ENCODE measurements around the gene CGRRF1. TPM values are rescaled to one million over a fixed set of nuclear protein-coding genes. Genes with fewer than 3 reads are reported as not detected.

CGRRF1 gene
- total and polyA plus RNA-seq, 9 of the 15 experiments (the other 6 are each of a cell fraction or from before 2014, with no cell fraction given): 2.8 to 15.8 (median 4.6) TPM

- TF ChIP-seq ZNF318 (IDR thresholded peaks at IDR 0.05; ENCODE audit: borderline replicate concordance in 1 of 2, low read depth in 1 of 2) (no peak), PRDM10 (IDR thresholded peaks at IDR 0.05; ENCODE audit: partially characterized antibody) (no peak), ZNF316 (IDR thresholded peaks at IDR 0.05) (peak; percentile 72), FIP1L1 (IDR thresholded peaks at IDR 0.05; ENCODE audit: low read depth, low read length, poor library complexity, severe bottlenecking) (no peak), JUND (IDR thresholded peaks at IDR 0.05; ENCODE audit: borderline replicate concordance, low read depth, low read length) (0 out of 2 replicates have a peak, but pooled peaks have one; percentile 17), JUND (tag; IDR thresholded peaks at IDR 0.05; ENCODE audit: borderline replicate concordance, low read depth, low read length) (no peak; the same call in 2 of the 3 replicates), ZBTB5 (IDR thresholded peaks at IDR 0.05) (no peak), RBM25 (IDR thresholded peaks at IDR 0.05; ENCODE audit: low read depth, low read length, severe bottlenecking) (no peak), CBX8 (IDR thresholded peaks at IDR 0.05; ENCODE audit: borderline replicate concordance, extremely low read depth, low read depth, low read length, poor library complexity, severe bottlenecking) (no peak), ZNF121 (CRISPR knock-in tag; conservative IDR thresholded peaks at IDR 0.05) (no peak), ZSCAN32 (CRISPR knock-in tag; IDR thresholded peaks at IDR 0.05) (no peak), CHCHD3 (CRISPR knock-in tag; IDR thresholded peaks at IDR 0.05) (no peak), C11orf30 (IDR thresholded peaks at IDR 0.05; ENCODE audit: low read depth) (peak; percentile 67; the same call in 1 of the 2 replicates), CCAR2 (IDR thresholded peaks at IDR 0.05; ENCODE audit: low read depth, low read length) (no peak), ZBED1 (IDR thresholded peaks at IDR 0.05) (no peak)
Measured at GRCh38 chr14:54486685-54487084, 23.0 kb upstream of the CGRRF1 start (continued).

Data from K562 (cell line).